ENCODE measurements around the gene MCTP1.

MCTP1 gene

GRCh38 chr5:94815313-94816039 is 469.4 kb downstream of the MCTP1 start:
- CTCF ChIA-PET = interaction anchor here (0.6 to 1.6 kb wide), 4 partner anchors 35 to 1650 kb away, joined by 3 to 5 read pairs (median 4); no protein-coding TSS in a partner anchor

GRCh38 chr5:94812232-94812631 is 472.7 kb downstream of the MCTP1 start:
- H3K27ac ChIP-seq = no peak overlapping the region
- TF ChIP-seq CTCF (conservative IDR thresholded peaks at IDR 0.05; ENCODE audit: low read depth) = no peak
- ChIA-PET CTCF (interaction anchor here (1.0 kb wide), 1 partner anchor 38 kb away, joined by 4 read pairs; no protein-coding TSS in a partner anchor), POLR2A (ENCODE audit: low non-redundant PET) (no interaction called here)
- DNase-seq (ENCODE audit: low spot score) = no peak

More at GRCh38 chr5:94815313-94816039, 469.4 kb downstream of the MCTP1 start:
- POLR2A ChIA-PET (ENCODE audit: low non-redundant PET) = no interaction called here
- no peak overlapping the region for H3K27ac ChIP-seq
- no peak for TF ChIP-seq CTCF (conservative IDR thresholded peaks at IDR 0.05; ENCODE audit: low read depth)
- no peak for DNase-seq (ENCODE audit: low spot score)

- no peak for DNase-seq (ENCODE audit: low spot score)
- ChIA-PET CTCF (no interaction called here), POLR2A (ENCODE audit: low non-redundant PET) (no interaction called here)
- H3K27ac ChIP-seq = no peak overlapping the region
- no peak for TF ChIP-seq CTCF (conservative IDR thresholded peaks at IDR 0.05; ENCODE audit: low read depth)
These were observed 473.6 kb downstream of the MCTP1 start for GRCh38 chr5:94811331-94811730.

GRCh38 chr5:94810877-94811276 is 474.0 kb downstream of the MCTP1 start:
- TF ChIP-seq CTCF (conservative IDR thresholded peaks at IDR 0.05; ENCODE audit: low read depth) = no peak
- no peak overlapping the region for H3K27ac ChIP-seq
- ChIA-PET POLR2A (ENCODE audit: low non-redundant PET) (no interaction called here), CTCF (no interaction called here)
- no peak for DNase-seq (ENCODE audit: low spot score)

- DNase-seq (ENCODE audit: low spot score) = no peak
- CTCF ChIA-PET = no interaction called here
- POLR2A ChIA-PET (ENCODE audit: low non-redundant PET) = no interaction called here
- no peak for TF ChIP-seq CTCF (conservative IDR thresholded peaks at IDR 0.05; ENCODE audit: low read depth)
- H3K27ac ChIP-seq = no peak overlapping the region
These were observed 474.6 kb downstream of the MCTP1 start for GRCh38 chr5:94810281-94810680.

GRCh38 chr5:94808497-94808896 is 476.4 kb downstream of the MCTP1 start:
- TF ChIP-seq CTCF (conservative IDR thresholded peaks at IDR 0.05; ENCODE audit: low read depth) = no peak
- ChIA-PET POLR2A (ENCODE audit: low non-redundant PET) (no interaction called here), CTCF (no interaction called here)

More at GRCh38 chr5:94808497-94808896, 476.4 kb downstream of the MCTP1 start:
- DNase-seq (ENCODE audit: low spot score) = no peak
- H3K27ac ChIP-seq = no peak overlapping the region

Data from RWPE1 (cell line).